MV-4-11 (cell line): ENCODE measurements around the gene VWA3A.
"Not testable (repeated sequence)": the region's sequence is repeated elsewhere in the genome, so short reads cannot be mapped to it uniquely, and the experiment has no call there.

ENCODE experiments used
- DNase-seq: peaks from one replicate; lab custom pipeline; 2025; lab: John Stamatoyannopoulos, UW

VWA3A gene

GRCh38 chr16:22092143-22092933, at the start of gene VWA3A:
Gene VWA3A, plus strand, starts transcription at chr16:22092541. Its CDS starts 97 bp downstream, at chr16:22092638.
- DNase-seq: no peak

- not testable (repeated sequence) for DNase-seq
These were observed 48.5 kb upstream of the VWA3A start for GRCh38 chr16:22043882-22044281.

- not testable (repeated sequence) for DNase-seq
These were observed 46.5 kb upstream of the VWA3A start for GRCh38 chr16:22045888-22046287.

- no peak for DNase-seq
These were observed 41.4 kb upstream of the VWA3A start for GRCh38 chr16:22050963-22051362.

GRCh38 chr16:22052980-22053379, 39.4 kb upstream of the VWA3A start:
- DNase-seq: no peak

GRCh38 chr16:22053921-22054341, 38.4 kb upstream of the VWA3A start:
- DNase-seq: no peak

- peak; percentile 9 for DNase-seq
These were observed 37.3 kb upstream of the VWA3A start for GRCh38 chr16:22054847-22055590.

GRCh38 chr16:22055881-22056280, 36.5 kb upstream of the VWA3A start:
- no peak for DNase-seq

GRCh38 chr16:22063888-22064467, 28.4 kb upstream of the VWA3A start:
- DNase-seq: no peak

GRCh38 chr16:22065252-22065651, 27.1 kb upstream of the VWA3A start:
- DNase-seq: no peak

GRCh38 chr16:22070361-22071330, 21.7 kb upstream of the VWA3A start:
- no peak for DNase-seq

- no peak for DNase-seq
These were observed 20.9 kb upstream of the VWA3A start for GRCh38 chr16:22071331-22071910.

- DNase-seq: no peak
These were observed 19.0 kb upstream of the VWA3A start for GRCh38 chr16:22073350-22073749.

- DNase-seq: no peak
These were observed 17.1 kb upstream of the VWA3A start for GRCh38 chr16:22075043-22075757.

GRCh38 chr16:22075776-22076175, 16.6 kb upstream of the VWA3A start:
- DNase-seq: no peak

GRCh38 chr16:22077700-22078313, 14.5 kb upstream of the VWA3A start:
- DNase-seq: peak; percentile 67

GRCh38 chr16:22078656-22079055, 13.7 kb upstream of the VWA3A start:
- no peak for DNase-seq

GRCh38 chr16:22081050-22081449, 11.3 kb upstream of the VWA3A start:
- no peak for DNase-seq

- DNase-seq: no peak
These were observed 5.9 kb upstream of the VWA3A start for GRCh38 chr16:22086440-22086839.

- DNase-seq: no peak
These were observed 3.7 kb upstream of the VWA3A start for GRCh38 chr16:22088642-22089041.
